Activated CD8-positive, alpha-beta memory T cell treated with anti-CD3 and anti-CD28 coated beads, Interleukin-2, amount 50 U/mL, for 1 hour (primary cell): ENCODE measurements around the gene TMEM132E.

Experiments used
- DNase-seq: peaks from one replicate; pipeline ENCODE4 v3.0.0-alpha.2; 2020; ENCODE audit errors: extremely low read depth

Gene TMEM132E

GRCh38 chr17:34569591-34569990 lies 9.8 kb upstream of the TMEM132E start:
- DNase-seq = no peak

GRCh38 chr17:34570506-34570905 lies 8.9 kb upstream of the TMEM132E start:
- no peak for DNase-seq

GRCh38 chr17:34571428-34572130 lies 7.8 kb upstream of the TMEM132E start:
- no peak for DNase-seq

- no peak for DNase-seq
These were observed 6.9 kb upstream of the TMEM132E start for GRCh38 chr17:34572483-34572882.

- no peak for DNase-seq
These were observed 4.2 kb upstream of the TMEM132E start for GRCh38 chr17:34575182-34575581.

- DNase-seq = no peak
These were observed 1.4 kb upstream of the TMEM132E start for GRCh38 chr17:34578016-34578415.

GRCh38 chr17:34578656-34579016 lies 746 bp upstream of the TMEM132E start:
- DNase-seq = no peak

GRCh38 chr17:34579979-34580684 lies 750 bp downstream of the TMEM132E start:
- no peak for DNase-seq

- no peak for DNase-seq
These were observed 1.5 kb downstream of the TMEM132E start for GRCh38 chr17:34580685-34581445.

- DNase-seq = no peak
These were observed 2.2 kb downstream of the TMEM132E start for GRCh38 chr17:34581446-34582184.

GRCh38 chr17:34582185-34582900 lies 3.0 kb downstream of the TMEM132E start:
- DNase-seq = no peak

- DNase-seq = no peak
These were observed 3.5 kb downstream of the TMEM132E start for GRCh38 chr17:34582901-34583245.

- DNase-seq = no peak
These were observed 5.5 kb downstream of the TMEM132E start for GRCh38 chr17:34584805-34585416.

- no peak for DNase-seq
These were observed 7.0 kb downstream of the TMEM132E start for GRCh38 chr17:34586346-34586846.

- no peak for DNase-seq
These were observed 8.9 kb downstream of the TMEM132E start for GRCh38 chr17:34588266-34588665.

- no peak for DNase-seq
These were observed 10.0 kb downstream of the TMEM132E start for GRCh38 chr17:34589120-34589965.

GRCh38 chr17:34592002-34592401 lies 12.6 kb downstream of the TMEM132E start:
- DNase-seq = no peak

- no peak for DNase-seq
These were observed 17.5 kb downstream of the TMEM132E start for GRCh38 chr17:34596920-34597319.

- no peak for DNase-seq
These were observed 18.9 kb downstream of the TMEM132E start for GRCh38 chr17:34598161-34598776.
